ENCODE measurements around the gene BRAF. TPM values are rescaled to one million over a fixed set of nuclear protein-coding genes. Genes with fewer than 3 reads are reported as not detected.

Gene BRAF
- total and polyA plus RNA-seq, 8 donors, result 5.2 to 21.7 (median 16.3) TPM

- FAIRE-seq, result no peak
- peaks cover 0 to 6% (median 0%) of the 10 kb centered on the region in 3 donors for H3K36me3 ChIP-seq
- no peak for ATAC-seq
- H3K9me3 ChIP-seq, result no peaks in the 10 kb centered on the region
- no peak for DNase-seq
- 81 to 85% methylated on average over 10 of the region's 10 CpGs for WGBS, 2 donors
- no peak overlapping the region for H3K4me3 ChIP-seq
- intact Hi-C loops (cut with DNase I), result no loop called here
- no peaks in the 10 kb centered on the region for H3K27me3 ChIP-seq
- H3K4me1 ChIP-seq, result no peaks in the 10 kb centered on the region
- no peak overlapping the region for H3K27ac ChIP-seq
- TF ChIP-seq CTCF (IDR thresholded peaks at IDR 0.05), result no peak
Observed at GRCh38 chr7:140685407-140686087, 239.2 kb downstream of the BRAF start.

- intact Hi-C loops (cut with DNase I), result no loop called here
- FAIRE-seq (no peak), ATAC-seq (no peak), DNase-seq (no peak)
- Histone ChIP-seq H3K4me3 (no peak overlapping the region), H3K27me3 (no peaks in the 10 kb centered on the region), H3K4me1 (no peaks in the 10 kb centered on the region), H3K9me3 (no peaks in the 10 kb centered on the region), H3K27ac (no peak overlapping the region), H3K36me3 (peaks cover 0 to 6% (median 0%) of the 10 kb centered on the region in 3 donors)
- WGBS, 2 donors, result 92 to 93% methylated on average over 20 of the region's 20 CpGs
- no peak for TF ChIP-seq CTCF (IDR thresholded peaks at IDR 0.05)
Observed at GRCh38 chr7:140684066-140684950, 240.4 kb downstream of the BRAF start.

- 91 to 92% methylated on average over 3 of the region's 3 CpGs for WGBS, 2 donors
- FAIRE-seq (no peak), ATAC-seq (no peak)
Observed at GRCh38 chr7:140683657-140684056, 241.1 kb downstream of the BRAF start.

GRCh38 chr7:140681766-140682165 is 243.0 kb downstream of the BRAF start:
- FAIRE-seq, result no peak
- intact Hi-C loops (cut with DNase I), result no loop called here
- Histone ChIP-seq H3K4me1 (no peaks in the 10 kb centered on the region), H3K27me3 (no peaks in the 10 kb centered on the region), H3K36me3 (peaks cover 0 to 6% (median 0%) of the 10 kb centered on the region in 3 donors), H3K9me3 (no peaks in the 10 kb centered on the region), H3K4me3 (no peak overlapping the region), H3K27ac (no peak overlapping the region)
- 92 to 94% methylated on average over 3 of the region's 3 CpGs for WGBS, 2 donors
- DNase-seq, result no peak
- TF ChIP-seq CTCF (IDR thresholded peaks at IDR 0.05), result no peak
- no peak for ATAC-seq

More at GRCh38 chr7:140683657-140684056, 241.1 kb downstream of the BRAF start:
- Histone ChIP-seq H3K27ac (no peak overlapping the region), H3K9me3 (no peaks in the 10 kb centered on the region), H3K36me3 (peaks cover 0 to 6% (median 0%) of the 10 kb centered on the region in 3 donors), H3K4me3 (no peak overlapping the region), H3K4me1 (no peaks in the 10 kb centered on the region), H3K27me3 (no peaks in the 10 kb centered on the region)
- no peak for TF ChIP-seq CTCF (IDR thresholded peaks at IDR 0.05)
- DNase-seq, result no peak
- intact Hi-C loops (cut with DNase I), result no loop called here

Measured in pancreas (tissue), 10 donors.